Measurements from ENCODE around the gene ADAD2.

GRCh38 chr16:84215531-84215930, 24.6 kb downstream of the ADAD2 start:
- TF ChIP-seq EZH2 (IDR thresholded peaks at IDR 0.05; ENCODE audit: borderline replicate concordance, low read length) = no peak
- no peak for TF ChIP-seq CTCF (conservative IDR thresholded peaks at IDR 0.05 in 1 of 2, IDR thresholded peaks at IDR 0.05 in 1 of 2; ENCODE audit: extremely low read depth in 1 of 2, insufficient read depth in 1 of 2, low read depth in 1 of 2, low read length in 2 of 2)
